Activated naive CD4-positive, alpha-beta T cell treated with anti-CD3 and anti-CD28 coated beads for 36 hours (primary cell): ENCODE measurements around the gene TRPM2. TPM values are rescaled to one million over a fixed set of nuclear protein-coding genes. Genes with fewer than 3 reads are reported as not detected.
A peak's percentile ranks its signal among the peaks of the same experiment; 100 is the strongest.

Experiments used
- CTCF ChIA-PET: fragments of 350-600 bp; sonication (Branson Sonifier 250); formaldehyde crosslinking; loops from one replicate; lab custom pipeline; 2021; ENCODE audit warnings: antibody characterized with exemption; lab: Charles Lee
- DNase-seq: peaks from one replicate; pipeline ENCODE4 v3.0.0-alpha.2; 2020
- H3K27ac Mint-ChIP-seq: one replicate; pipeline ENCODE4 v1.8.0; 2021; ENCODE audit warnings: mild to moderate bottlenecking, mixed read lengths
- H3K27me3 Mint-ChIP-seq: one replicate; pipeline ENCODE4 v1.8.0; 2021; ENCODE audit warnings: low read depth, mixed read lengths
- H3K36me3 Mint-ChIP-seq: one replicate; pipeline ENCODE4 v1.8.0; 2021; ENCODE audit warnings: low read depth, mixed read lengths
- H3K4me1 Mint-ChIP-seq: one replicate; pipeline ENCODE4 v1.8.0; 2021; ENCODE audit warnings: low read depth, mixed read lengths
- H3K4me3 Mint-ChIP-seq: one replicate; pipeline ENCODE4 v1.8.0; 2021; ENCODE audit warnings: mild to moderate bottlenecking, moderate library complexity, mixed read lengths
- H3K9me3 Mint-ChIP-seq: one replicate; pipeline ENCODE4 v1.8.0; 2021; ENCODE audit warnings: mixed read lengths
- intact Hi-C: fragments of 100-400 bp; cut with micrococcal nuclease; formaldehyde crosslinking; loops from one replicate; pipeline ENCODE4 v1.15.1; 2023
- total RNA-seq, 2 experiments: library from RNA; stranded (reverse); gene quantifications; one replicate each; pipeline ENCODE4 v1.2.3, GENCODE V29; 2021

Gene TRPM2
- total RNA-seq, result 1 to 10 TPM; 2.5 to 3.5 TPM

DNA sequence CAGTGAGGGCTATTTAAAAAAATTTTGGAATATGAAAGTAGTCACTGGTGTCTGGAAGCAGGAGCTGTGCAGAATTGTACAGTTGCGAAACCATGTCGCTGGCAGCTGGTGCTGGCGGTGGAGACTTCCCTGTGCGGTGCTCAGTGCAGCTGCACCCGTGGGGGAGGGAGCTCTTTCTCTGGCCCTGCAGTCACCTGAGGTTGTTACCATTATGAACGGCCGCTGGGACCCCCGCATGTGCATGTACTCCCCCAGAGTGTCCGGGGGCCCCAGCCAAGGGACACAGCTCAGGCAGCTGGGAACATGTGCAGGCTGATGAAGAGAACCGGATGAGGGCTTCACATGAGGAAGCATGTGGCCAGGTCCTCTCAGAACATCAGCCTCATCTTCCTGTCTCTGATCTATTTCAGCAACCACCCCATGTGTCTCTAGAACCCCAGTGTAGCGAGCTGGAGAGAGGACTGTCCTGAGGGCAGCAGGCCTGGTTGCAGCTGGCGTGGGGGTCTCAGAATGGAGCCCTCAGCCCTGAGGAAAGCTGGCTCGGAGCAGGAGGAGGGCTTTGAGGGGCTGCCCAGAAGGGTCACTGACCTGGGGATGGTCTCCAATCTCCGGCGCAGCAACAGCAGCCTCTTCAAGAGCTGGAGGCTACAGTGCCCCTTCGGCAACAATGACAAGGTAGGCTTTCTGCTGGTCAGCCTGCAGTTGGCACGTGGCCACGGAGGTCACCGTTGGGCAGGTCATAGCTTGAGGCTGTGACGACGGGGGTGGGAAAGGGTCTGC, at the start of gene TRPM2:
TRPM2 (plus strand) TSS at position 431 of the 780 bp plus-strand sequence; CDS start at position 511, 80 bp downstream.
- DNase-seq, result peak; percentile 48
- Mint-ChIP-seq H3K27ac (peak within 1 kb of the TSS; percentile 44), H3K36me3 (no peaks in the 10 kb centered on the region), H3K9me3 (no peaks in the 10 kb centered on the region), H3K27me3 (peaks cover 4% of the 10 kb centered on the region), H3K4me3 (peak within 1 kb of the TSS; percentile 40), H3K4me1 (peaks cover 49% of the 10 kb centered on the region)
- intact Hi-C loops, result loop anchor here (10.0 kb wide), 1 partner anchor 571 kb away; the partner anchor contains the start of gene ITGB2
- CTCF ChIA-PET, result interaction anchor here (0.6 to 1.4 kb wide), 3 partner anchors 13 to 96 kb away, joined by 3 to 4 read pairs (median 4); no protein-coding TSS in a partner anchor

DNA sequence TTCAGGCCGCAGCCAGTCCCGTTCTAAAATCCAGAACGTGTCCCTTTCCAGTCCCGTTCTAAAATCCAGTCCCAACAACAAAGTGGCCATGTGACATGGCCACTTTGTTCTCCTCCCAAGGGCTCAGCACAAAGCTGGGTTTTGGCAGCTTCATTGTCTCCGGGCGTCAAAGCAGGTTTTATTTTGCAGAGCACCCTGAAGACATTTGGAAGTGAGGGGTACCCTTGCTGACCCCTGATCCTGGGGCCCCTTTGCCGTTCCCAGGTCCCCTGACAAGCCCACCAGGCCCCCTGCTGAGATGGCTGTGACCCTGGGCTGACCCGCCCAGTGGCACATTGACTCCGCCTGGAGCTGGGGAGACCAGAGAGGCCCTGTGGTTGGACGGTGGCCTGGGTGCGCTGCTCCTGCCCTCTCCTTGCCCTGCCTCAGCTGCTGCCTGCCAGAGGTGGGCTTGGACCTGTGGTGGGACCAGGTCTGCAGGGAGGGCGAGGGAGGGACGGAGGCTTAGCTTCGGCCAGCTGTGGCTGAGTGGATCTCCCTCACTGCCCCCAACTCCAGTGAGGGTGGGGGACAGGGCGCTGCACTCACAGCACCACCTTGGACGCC, 49.3 kb upstream of the TRPM2 start:
- intact Hi-C loops, result loop anchor here (5.0 to 10.0 kb wide), 2 partner anchors 53 to 151 kb away; partner anchors contain the start of gene LRRC3
- H3K4me1 Mint-ChIP-seq, result peaks cover 39% of the 10 kb centered on the region

DNA sequence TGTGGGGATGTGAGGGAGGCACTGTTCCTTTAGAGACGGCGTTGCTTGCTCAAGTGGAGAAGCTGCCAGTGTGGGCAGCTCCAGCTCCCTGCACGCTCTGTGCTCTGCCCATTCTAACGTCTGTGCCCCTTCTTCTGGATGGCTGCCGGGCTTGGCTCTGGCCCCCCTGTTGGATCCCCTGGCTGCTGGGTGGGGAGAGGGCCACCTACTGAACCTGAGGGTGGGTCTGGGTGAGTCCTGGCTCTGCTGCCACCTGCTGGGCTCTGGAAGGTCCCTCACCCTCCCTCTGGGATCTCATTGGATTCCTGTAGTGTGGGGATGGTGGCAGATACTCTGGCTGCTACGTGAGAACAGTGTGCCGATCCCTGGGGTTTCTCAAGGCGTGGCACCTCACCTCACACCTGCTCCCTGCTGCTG, 48.5 kb upstream of the TRPM2 start:
- CTCF ChIA-PET, result interaction anchor here (0.7 to 1.2 kb wide), 2 partner anchors 9 to 50 kb away, joined by 3 to 4 read pairs; no protein-coding TSS in a partner anchor
- Mint-ChIP-seq H3K4me1 (peaks cover 36% of the 10 kb centered on the region), H3K4me3 (no peak overlapping the region), H3K36me3 (peaks cover 2% of the 10 kb centered on the region), H3K27me3 (no peaks in the 10 kb centered on the region), H3K9me3 (no peaks in the 10 kb centered on the region), H3K27ac (no peak overlapping the region)
- DNase-seq, result peak; percentile 55
- intact Hi-C loops, result loop anchor here (5.0 to 10.0 kb wide), 2 partner anchors 52 to 150 kb away; partner anchors contain the start of gene LRRC3

More for the DNA sequence above, 49.3 kb upstream of the TRPM2 start:
- Mint-ChIP-seq H3K27me3 (no peaks in the 10 kb centered on the region), H3K9me3 (no peaks in the 10 kb centered on the region), H3K36me3 (peaks cover 2% of the 10 kb centered on the region), H3K27ac (no peak overlapping the region), H3K4me3 (no peak overlapping the region)
- CTCF ChIA-PET, result interaction anchor here (0.7 kb wide), 1 partner anchor 8 kb away, joined by 3 read pairs; no protein-coding TSS in a partner anchor
- DNase-seq, result no peak

DNA sequence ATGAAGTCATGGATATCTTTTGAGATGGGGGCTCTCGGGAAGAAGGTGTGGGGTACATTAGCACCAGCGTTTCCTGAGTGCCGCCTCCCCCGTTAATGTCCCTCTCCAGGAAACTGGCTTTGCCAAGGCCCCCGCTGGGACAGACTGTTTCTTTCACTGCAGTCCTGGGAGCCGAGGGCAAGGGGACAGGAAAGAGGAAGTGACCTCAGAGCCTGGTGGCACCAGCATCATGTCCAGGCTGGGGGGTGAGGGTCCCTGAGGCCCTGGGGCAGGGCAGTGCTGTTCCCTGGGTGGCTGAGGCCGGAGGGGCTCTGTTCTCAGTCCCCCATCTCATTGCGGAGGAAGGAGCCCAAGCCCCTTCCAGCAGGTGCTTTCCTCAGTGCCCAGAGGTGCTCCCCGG, 47.7 kb upstream of the TRPM2 start:
- H3K27me3 Mint-ChIP-seq, result no peaks in the 10 kb centered on the region
- CTCF ChIA-PET, result interaction anchor here (1.2 kb wide), 1 partner anchor 51 kb away, joined by 4 read pairs; no protein-coding TSS in a partner anchor
- no peak for DNase-seq
- H3K4me3 Mint-ChIP-seq, result no peak overlapping the region
- H3K36me3 Mint-ChIP-seq, result peaks cover 2% of the 10 kb centered on the region
- peaks cover 35% of the 10 kb centered on the region for H3K4me1 Mint-ChIP-seq
- intact Hi-C loops, result loop anchor here (10.0 kb wide), 1 partner anchor 149 kb away; the partner anchor contains the start of gene LRRC3
- H3K27ac Mint-ChIP-seq, result no peak overlapping the region
- H3K9me3 Mint-ChIP-seq, result no peaks in the 10 kb centered on the region

DNA sequence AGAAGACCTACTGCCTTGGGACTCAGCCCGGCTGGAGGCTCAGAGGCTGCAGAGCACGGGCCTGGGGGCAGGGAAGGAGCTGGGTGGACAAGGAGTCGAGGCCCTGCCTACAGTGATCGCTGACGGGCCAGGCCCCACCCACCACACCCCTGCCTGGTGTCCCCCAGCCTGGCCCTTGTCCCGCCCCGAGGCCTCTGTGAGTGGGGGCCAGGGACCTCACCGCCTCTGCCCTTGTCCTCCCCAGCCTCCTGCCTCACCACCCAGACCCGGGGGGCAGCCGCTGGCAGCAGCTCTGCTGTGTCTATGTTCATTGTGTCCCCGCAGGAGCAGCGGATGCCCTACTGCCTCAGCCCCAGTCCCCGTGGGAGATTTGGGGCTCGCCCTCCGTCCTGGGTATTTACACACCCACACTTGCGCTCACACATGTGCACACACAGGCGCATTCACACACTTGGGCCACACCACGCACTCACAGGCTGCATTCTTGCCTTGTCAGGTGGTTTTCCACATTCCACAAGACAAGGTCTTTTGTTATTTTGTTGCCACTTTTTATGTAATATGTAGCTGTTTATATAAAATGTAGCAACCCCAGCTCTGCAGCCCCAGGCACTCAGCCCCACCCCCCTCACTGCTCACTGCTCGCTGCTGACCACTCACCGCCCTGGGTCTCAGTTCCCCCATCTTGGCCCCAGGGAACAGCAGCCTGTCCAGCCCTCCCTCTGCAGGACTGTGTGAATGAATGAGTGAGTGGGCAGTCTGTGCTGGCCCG, 46.3 kb upstream of the TRPM2 start:
- peaks cover 10% of the 10 kb centered on the region for H3K36me3 Mint-ChIP-seq
- intact Hi-C loops, result loop anchor here (10.0 kb wide), 1 partner anchor 148 kb away; the partner anchor contains the start of gene LRRC3
- no peak overlapping the region for H3K4me3 Mint-ChIP-seq
- CTCF ChIA-PET, result no interaction called here
- DNase-seq, result no peak
- H3K9me3 Mint-ChIP-seq, result no peaks in the 10 kb centered on the region
- H3K27ac Mint-ChIP-seq, result no peak overlapping the region
- no peaks in the 10 kb centered on the region for H3K27me3 Mint-ChIP-seq
- peaks cover 21% of the 10 kb centered on the region for H3K4me1 Mint-ChIP-seq

DNA sequence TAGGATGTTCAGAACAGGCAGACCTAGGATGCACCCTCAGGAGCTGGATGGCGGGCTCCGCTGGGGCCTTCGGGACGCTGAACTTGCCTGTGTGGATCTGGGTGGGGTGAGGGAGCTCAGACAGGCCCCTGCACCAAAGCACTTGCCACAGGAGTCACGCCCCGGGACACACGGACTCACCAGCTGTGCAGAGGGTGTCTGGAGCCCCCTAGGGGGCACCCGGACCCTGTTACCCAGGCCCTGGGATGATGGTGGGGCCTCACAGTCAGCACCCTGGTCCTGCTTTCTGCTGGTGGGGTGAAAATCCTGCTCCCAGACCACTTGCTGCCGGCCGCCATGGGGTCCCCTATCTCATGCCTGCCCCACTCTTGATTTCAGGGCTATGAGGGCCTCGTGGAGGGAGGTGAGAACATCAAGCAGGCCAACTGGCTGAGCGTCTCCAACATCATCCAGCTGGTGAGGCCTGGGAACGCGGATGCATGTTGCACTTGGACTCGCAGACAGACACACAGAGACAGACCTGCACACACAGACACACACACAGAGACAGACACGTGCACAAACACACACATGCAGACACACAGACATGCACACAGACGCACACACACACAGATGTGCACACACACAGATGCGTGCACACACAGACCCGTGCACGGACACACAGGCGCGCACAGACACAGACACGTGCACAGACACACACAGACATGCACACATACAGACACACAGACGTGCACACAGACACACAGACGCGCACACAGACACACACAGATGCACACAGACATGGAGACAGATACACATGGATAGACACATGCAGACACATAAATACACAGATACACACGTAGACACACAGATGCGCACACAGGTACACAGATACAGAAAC, 42.6 kb upstream of the TRPM2 start:
- Mint-ChIP-seq H3K4me3 (no peak overlapping the region), H3K27me3 (no peaks in the 10 kb centered on the region), H3K27ac (no peak overlapping the region), H3K9me3 (no peaks in the 10 kb centered on the region), H3K36me3 (peaks cover 10% of the 10 kb centered on the region), H3K4me1 (no peaks in the 10 kb centered on the region)
- CTCF ChIA-PET, result no interaction called here
- intact Hi-C loops, result no loop called here
- DNase-seq, result no peak

DNA sequence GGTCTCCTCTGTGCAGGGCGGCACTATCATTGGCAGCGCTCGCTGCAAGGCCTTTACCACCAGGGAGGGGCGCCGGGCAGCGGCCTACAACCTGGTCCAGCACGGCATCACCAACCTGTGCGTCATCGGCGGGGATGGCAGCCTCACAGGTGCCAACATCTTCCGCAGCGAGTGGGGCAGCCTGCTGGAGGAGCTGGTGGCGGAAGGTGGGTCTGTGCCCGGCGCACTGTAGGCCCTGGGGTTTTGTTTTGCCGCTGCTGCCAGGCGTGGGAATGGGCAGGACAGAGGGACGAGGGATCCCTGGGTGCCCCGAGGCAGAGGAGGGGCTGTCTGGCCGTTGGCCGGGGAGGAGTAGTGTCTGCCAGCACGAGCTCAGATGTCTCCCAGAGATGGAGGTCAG, 41.3 kb upstream of the TRPM2 start:
- intact Hi-C loops, result no loop called here
- H3K4me3 Mint-ChIP-seq, result no peak overlapping the region
- H3K27ac Mint-ChIP-seq, result no peak overlapping the region
- no peaks in the 10 kb centered on the region for H3K27me3 Mint-ChIP-seq
- no peaks in the 10 kb centered on the region for H3K4me1 Mint-ChIP-seq
- H3K9me3 Mint-ChIP-seq, result no peaks in the 10 kb centered on the region
- peaks cover 11% of the 10 kb centered on the region for H3K36me3 Mint-ChIP-seq
- CTCF ChIA-PET, result no interaction called here
- no peak for DNase-seq

DNA sequence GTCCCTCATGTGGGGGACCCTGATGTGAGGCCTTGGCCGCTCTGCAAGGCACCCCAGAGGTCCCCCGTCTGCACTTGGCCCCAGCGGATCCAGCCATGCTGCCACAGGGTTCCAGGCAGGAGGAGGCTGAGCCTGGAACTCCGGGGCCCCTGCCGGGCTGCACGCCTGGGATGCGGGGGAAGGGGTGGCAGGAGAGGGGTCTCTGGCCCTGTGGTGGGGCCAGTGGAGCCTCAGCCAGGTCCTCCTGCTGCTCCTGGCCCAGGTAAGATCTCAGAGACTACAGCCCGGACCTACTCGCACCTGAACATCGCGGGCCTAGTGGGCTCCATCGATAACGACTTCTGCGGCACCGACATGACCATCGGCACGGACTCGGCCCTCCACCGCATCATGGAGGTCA, 40.7 kb upstream of the TRPM2 start:
- H3K4me1 Mint-ChIP-seq, result no peaks in the 10 kb centered on the region
- DNase-seq, result no peak
- no peaks in the 10 kb centered on the region for H3K9me3 Mint-ChIP-seq
- CTCF ChIA-PET, result no interaction called here
- intact Hi-C loops, result no loop called here
- H3K27me3 Mint-ChIP-seq, result no peaks in the 10 kb centered on the region
- no peak overlapping the region for H3K27ac Mint-ChIP-seq
- H3K36me3 Mint-ChIP-seq, result peaks cover 11% of the 10 kb centered on the region
- no peak overlapping the region for H3K4me3 Mint-ChIP-seq

DNA sequence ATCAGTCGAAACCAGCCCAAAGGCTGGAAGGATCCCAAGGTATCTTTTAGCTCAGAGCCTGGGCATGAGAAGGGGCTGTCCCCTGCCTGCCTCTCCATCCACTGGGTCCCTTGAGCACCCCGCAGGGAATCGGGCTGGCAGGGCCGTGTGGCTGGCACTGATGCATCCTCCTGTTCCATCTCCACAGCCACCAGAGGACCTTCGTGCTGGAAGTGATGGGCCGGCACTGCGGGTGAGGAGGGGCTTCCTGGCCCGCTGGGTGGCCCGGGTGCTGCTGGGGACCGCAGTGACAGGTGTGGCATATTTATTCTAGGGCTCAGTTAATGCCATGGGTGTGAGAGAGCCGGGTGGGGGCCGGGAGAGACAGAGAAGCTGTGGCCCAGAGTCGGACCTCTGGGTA, 40.0 kb upstream of the TRPM2 start:
- CTCF ChIA-PET, result interaction anchor here (2.2 kb wide), 1 partner anchor 16 kb away, joined by 5 read pairs; no protein-coding TSS in a partner anchor
- DNase-seq, result no peak
- no peak overlapping the region for H3K27ac Mint-ChIP-seq
- H3K36me3 Mint-ChIP-seq, result peaks cover 13% of the 10 kb centered on the region
- H3K4me3 Mint-ChIP-seq, result no peak overlapping the region
- H3K27me3 Mint-ChIP-seq, result no peaks in the 10 kb centered on the region
- no peaks in the 10 kb centered on the region for H3K9me3 Mint-ChIP-seq
- intact Hi-C loops, result no loop called here
- H3K4me1 Mint-ChIP-seq, result no peaks in the 10 kb centered on the region

DNA sequence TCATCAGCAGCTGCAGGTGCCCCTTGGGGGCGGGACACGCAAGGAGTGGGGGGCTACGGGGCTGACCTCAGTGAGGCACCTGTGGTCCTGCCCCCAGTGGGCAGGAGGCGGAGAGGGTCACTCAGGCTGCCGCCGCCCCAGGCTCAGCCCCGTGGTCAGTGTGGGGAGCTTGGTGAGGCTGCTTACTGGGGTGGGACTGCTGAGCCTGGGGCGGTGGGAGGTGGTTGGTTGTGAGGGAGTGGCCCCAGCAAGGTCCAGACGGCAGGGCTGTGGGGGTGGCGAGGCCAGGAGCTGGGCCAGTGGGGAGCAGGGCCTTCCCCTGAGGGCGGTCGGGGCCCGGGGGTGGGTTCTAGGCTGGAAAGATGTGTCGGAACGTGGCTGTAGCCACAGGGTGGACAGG, 39.3 kb upstream of the TRPM2 start:
- no peak for DNase-seq
- H3K27ac Mint-ChIP-seq, result no peak overlapping the region
- no peak overlapping the region for H3K4me3 Mint-ChIP-seq
- H3K36me3 Mint-ChIP-seq, result peaks cover 13% of the 10 kb centered on the region
- H3K27me3 Mint-ChIP-seq, result no peaks in the 10 kb centered on the region
- H3K4me1 Mint-ChIP-seq, result no peaks in the 10 kb centered on the region
- CTCF ChIA-PET, result interaction anchor here (2.2 kb wide), 1 partner anchor 16 kb away, joined by 5 read pairs; no protein-coding TSS in a partner anchor
- H3K9me3 Mint-ChIP-seq, result no peaks in the 10 kb centered on the region
- intact Hi-C loops, result no loop called here

DNA sequence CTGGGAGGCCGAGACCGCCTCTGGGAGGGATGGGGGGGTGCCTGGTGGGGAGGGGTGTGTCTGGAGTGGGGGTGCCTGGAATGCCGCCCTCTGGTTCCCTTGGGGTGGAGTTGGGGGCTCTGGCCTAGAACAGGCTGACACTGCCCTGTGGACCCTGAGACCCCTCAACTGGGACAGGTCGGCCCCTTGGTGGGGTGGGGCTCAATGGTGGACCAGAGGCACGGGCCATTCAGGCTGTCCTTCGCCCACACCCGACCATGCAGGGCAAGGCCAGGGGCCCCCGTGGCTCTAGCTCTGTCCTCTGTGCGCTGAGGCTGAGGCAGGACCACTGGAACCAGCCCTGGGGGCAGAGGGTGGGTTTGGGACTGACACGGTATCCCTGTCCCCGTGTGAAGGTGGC, 38.9 kb upstream of the TRPM2 start:
- CTCF ChIA-PET, result interaction anchor here (2.2 kb wide), 1 partner anchor 17 kb away, joined by 5 read pairs; no protein-coding TSS in a partner anchor

More for the DNA sequence above, 38.9 kb upstream of the TRPM2 start:
- Mint-ChIP-seq H3K27me3 (no peaks in the 10 kb centered on the region), H3K4me3 (no peak overlapping the region), H3K9me3 (no peaks in the 10 kb centered on the region), H3K27ac (no peak overlapping the region), H3K4me1 (no peaks in the 10 kb centered on the region), H3K36me3 (peaks cover 15% of the 10 kb centered on the region)
- no peak for DNase-seq
- intact Hi-C loops, result no loop called here
